Measurements from ENCODE around the gene THBS4.
A peak's percentile ranks its signal among the peaks of the same experiment; 100 is the strongest.

THBS4 gene

GRCh38 chr5:80033513-80033912 lies 1.6 kb upstream of the THBS4 start:
- Histone ChIP-seq H3K9ac (ENCODE audit: low read length) (no peak overlapping the region), H3K4me3 (ENCODE audit: low read depth, low read length) (no peak overlapping the region), H4K91ac (ENCODE audit: low read depth, low read length) (no peak overlapping the region), H2AFZ (ENCODE audit: insufficient read depth, low read length, poor library complexity) (no peak overlapping the region), H3K79me1 (ENCODE audit: low read length) (no peaks in the 10 kb centered on the region), H4K12ac (ENCODE audit: low read depth, low read length) (no peak overlapping the region), H3K14ac (ENCODE audit: low read length) (no peak overlapping the region), H2BK5ac (ENCODE audit: low read depth, low read length, poor library complexity) (no peak overlapping the region), H3K9me3 (ENCODE audit: insufficient read depth, low read depth, low read length) (no peaks in the 10 kb centered on the region), H3K4ac (ENCODE audit: low read depth, low read length) (no peak overlapping the region), H3K36me3 (ENCODE audit: control insufficient read depth in 1 of 2, insufficient read depth in 2 of 2, low read length in 2 of 2) (no peaks in the 10 kb centered on the region), H2BK120ac (ENCODE audit: insufficient read depth, low read length, poor library complexity) (no peak overlapping the region), H3K23ac (ENCODE audit: low read length) (no peak overlapping the region), H3K4me1 (ENCODE audit: control insufficient read depth in 1 of 2, insufficient read depth in 2 of 2, low read length in 2 of 2) (peaks cover 4 to 7% of the 10 kb centered on the region in 2 experiments), H2AK5ac (ENCODE audit: low read length) (no peak overlapping the region), H3K27me3 (ENCODE audit: insufficient read depth, low read length) (peaks cover 27% of the 10 kb centered on the region), H2BK12ac (ENCODE audit: low read length) (no peak overlapping the region), H3K4me2 (ENCODE audit: low read length) (no peak overlapping the region), H3K79me2 (ENCODE audit: control insufficient read depth, insufficient read depth, low read length, poor library complexity) (no peaks in the 10 kb centered on the region), H4K8ac (ENCODE audit: low read depth, low read length) (no peak overlapping the region), H3K18ac (ENCODE audit: low read length) (no peak overlapping the region), H3K27ac (ENCODE audit: low read depth, low read length) (no peak overlapping the region)
- DNase-seq = no peak

- Histone ChIP-seq H4K12ac (ENCODE audit: low read depth, low read length) (no peak overlapping the region), H3K79me1 (ENCODE audit: low read length) (no peaks in the 10 kb centered on the region), H3K4me3 (ENCODE audit: low read depth, low read length) (no peak overlapping the region), H3K9ac (ENCODE audit: low read length) (no peak overlapping the region), H3K4me2 (ENCODE audit: low read length) (peak overlapping the region; percentile 92), H2BK12ac (ENCODE audit: low read length) (no peak overlapping the region), H3K27me3 (ENCODE audit: insufficient read depth, low read length) (peaks cover 27% of the 10 kb centered on the region), H2AK5ac (ENCODE audit: low read length) (no peak overlapping the region), H4K91ac (ENCODE audit: low read depth, low read length) (no peak overlapping the region), H2BK5ac (ENCODE audit: low read depth, low read length, poor library complexity) (no peak overlapping the region), H3K4ac (ENCODE audit: low read depth, low read length) (no peak overlapping the region), H2BK120ac (ENCODE audit: insufficient read depth, low read length, poor library complexity) (no peak overlapping the region), H2AFZ (ENCODE audit: insufficient read depth, low read length, poor library complexity) (peak overlapping the region; percentile 6), H3K79me2 (ENCODE audit: control insufficient read depth, insufficient read depth, low read length, poor library complexity) (no peaks in the 10 kb centered on the region), H3K18ac (ENCODE audit: low read length) (no peak overlapping the region), H3K27ac (ENCODE audit: low read depth, low read length) (no peak overlapping the region), H3K14ac (ENCODE audit: low read length) (no peak overlapping the region), H3K36me3 (ENCODE audit: control insufficient read depth in 1 of 2, insufficient read depth in 2 of 2, low read length in 2 of 2) (no peaks in the 10 kb centered on the region), H3K9me3 (ENCODE audit: insufficient read depth, low read depth, low read length) (no peaks in the 10 kb centered on the region), H3K23ac (ENCODE audit: low read length) (no peak overlapping the region), H3K4me1 (ENCODE audit: control insufficient read depth in 1 of 2, insufficient read depth in 2 of 2, low read length in 2 of 2) (peaks cover 4 to 7% of the 10 kb centered on the region in 2 experiments), H4K8ac (ENCODE audit: low read depth, low read length) (no peak overlapping the region)
- no CpG with 5 or more reads among the region's 8 CpGs for WGBS (ENCODE audit: extremely low coverage, insufficient coverage, insufficient read length)
- DNase-seq = no peak
These were observed 589 bp upstream of the THBS4 start for GRCh38 chr5:80034559-80034958.

GRCh38 chr5:80035839-80036238 lies 691 bp downstream of the THBS4 start:
- Histone ChIP-seq H3K4me2 (ENCODE audit: low read length) (no peak overlapping the region), H3K27ac (ENCODE audit: low read depth, low read length) (no peak overlapping the region), H3K4me1 (ENCODE audit: control insufficient read depth in 1 of 2, insufficient read depth in 2 of 2, low read length in 2 of 2) (peaks cover 4 to 7% of the 10 kb centered on the region in 2 experiments), H3K27me3 (ENCODE audit: insufficient read depth, low read length) (peaks cover 27% of the 10 kb centered on the region), H3K79me2 (ENCODE audit: control insufficient read depth, insufficient read depth, low read length, poor library complexity) (no peaks in the 10 kb centered on the region), H3K18ac (ENCODE audit: low read length) (no peak overlapping the region), H3K4ac (ENCODE audit: low read depth, low read length) (no peak overlapping the region), H3K36me3 (ENCODE audit: control insufficient read depth in 1 of 2, insufficient read depth in 2 of 2, low read length in 2 of 2) (no peaks in the 10 kb centered on the region), H3K14ac (ENCODE audit: low read length) (no peak overlapping the region), H3K4me3 (ENCODE audit: low read depth, low read length) (no peak overlapping the region), H3K79me1 (ENCODE audit: low read length) (no peaks in the 10 kb centered on the region), H4K12ac (ENCODE audit: low read depth, low read length) (no peak overlapping the region), H2AFZ (ENCODE audit: insufficient read depth, low read length, poor library complexity) (no peak overlapping the region), H4K91ac (ENCODE audit: low read depth, low read length) (no peak overlapping the region), H4K8ac (ENCODE audit: low read depth, low read length) (no peak overlapping the region), H3K9me3 (ENCODE audit: insufficient read depth, low read depth, low read length) (no peaks in the 10 kb centered on the region), H2BK5ac (ENCODE audit: low read depth, low read length, poor library complexity) (no peak overlapping the region), H2AK5ac (ENCODE audit: low read length) (no peak overlapping the region), H2BK120ac (ENCODE audit: insufficient read depth, low read length, poor library complexity) (no peak overlapping the region), H3K23ac (ENCODE audit: low read length) (no peak overlapping the region), H2BK12ac (ENCODE audit: low read length) (no peak overlapping the region), H3K9ac (ENCODE audit: low read length) (no peak overlapping the region)
- whole genome bisulfite sequencing (ENCODE audit: extremely low coverage, insufficient coverage, insufficient read length) = no CpG with 5 or more reads among the region's 7 CpGs
- no peak for DNase-seq

GRCh38 chr5:80036615-80037014 lies 1.5 kb downstream of the THBS4 start:
- H4K12ac ChIP-seq (ENCODE audit: low read depth, low read length) = no peak overlapping the region
- peaks cover 4 to 7% of the 10 kb centered on the region in 2 experiments for H3K4me1 ChIP-seq (ENCODE audit: control insufficient read depth in 1 of 2, insufficient read depth in 2 of 2, low read length in 2 of 2)
- H3K4me3 ChIP-seq (ENCODE audit: low read depth, low read length) = no peak overlapping the region
- H3K79me2 ChIP-seq (ENCODE audit: control insufficient read depth, insufficient read depth, low read length, poor library complexity) = no peaks in the 10 kb centered on the region
- no peak overlapping the region for H3K27ac ChIP-seq (ENCODE audit: low read depth, low read length)
- H3K4ac ChIP-seq (ENCODE audit: low read depth, low read length) = no peak overlapping the region
- H3K27me3 ChIP-seq (ENCODE audit: insufficient read depth, low read length) = peaks cover 27% of the 10 kb centered on the region
- no peak overlapping the region for H3K9ac ChIP-seq (ENCODE audit: low read length)
- no CpG with 5 or more reads among the region's 5 CpGs for WGBS (ENCODE audit: extremely low coverage, insufficient coverage, insufficient read length)
- H3K18ac ChIP-seq (ENCODE audit: low read length) = no peak overlapping the region
- H3K36me3 ChIP-seq (ENCODE audit: control insufficient read depth in 1 of 2, insufficient read depth in 2 of 2, low read length in 2 of 2) = no peaks in the 10 kb centered on the region
- no peak overlapping the region for H4K91ac ChIP-seq (ENCODE audit: low read depth, low read length)
- H3K4me2 ChIP-seq (ENCODE audit: low read length) = no peak overlapping the region
- no peak overlapping the region for H2AFZ ChIP-seq (ENCODE audit: insufficient read depth, low read length, poor library complexity)
- H3K14ac ChIP-seq (ENCODE audit: low read length) = no peak overlapping the region
- H2BK120ac ChIP-seq (ENCODE audit: insufficient read depth, low read length, poor library complexity) = no peak overlapping the region
- no peak overlapping the region for H2BK12ac ChIP-seq (ENCODE audit: low read length)
- no peak overlapping the region for H3K23ac ChIP-seq (ENCODE audit: low read length)
- no peaks in the 10 kb centered on the region for H3K9me3 ChIP-seq (ENCODE audit: insufficient read depth, low read depth, low read length)
- no peak overlapping the region for H2BK5ac ChIP-seq (ENCODE audit: low read depth, low read length, poor library complexity)
- no peak overlapping the region for H2AK5ac ChIP-seq (ENCODE audit: low read length)
- no peaks in the 10 kb centered on the region for H3K79me1 ChIP-seq (ENCODE audit: low read length)
- DNase-seq = no peak
- no peak overlapping the region for H4K8ac ChIP-seq (ENCODE audit: low read depth, low read length)

All from trophoblast cell (in vitro differentiated cells and primary cell).